K562 (cell line): Measurements from ENCODE around the gene SEMA5A. TPM values are rescaled to one million over a fixed set of nuclear protein-coding genes. Genes with fewer than 3 reads are reported as not detected.

Experiments used
- ATAC-seq: fragments of 200-7000 bp; cut with Tn5 transposase; 3 replicates; pipeline ENCODE4 v1.9.1; 2020; ENCODE audit warnings: moderate library complexity
- BruUV-seq: library from RNA; stranded (reverse); fragments of 400-500 nt; replicated peaks from 2 replicates; lab custom pipeline; 2021; lab: Mats Ljungman, UMichigan
- CTCF ChIA-PET: fragments of 300-600 bp; formaldehyde crosslinking; extraction: SDS; loops from one replicate; lab custom pipeline; 2021; ENCODE audit warnings: low intra/inter-chr PET ratio; lab: Yijun Ruan, JAX
- POLR2A ChIA-PET: fragments of 300-600, 350-650 bp; sonication (Branson Sonifier 250); formaldehyde crosslinking; extraction: SDS; loops from one replicate; lab custom pipeline; 2021; ENCODE audit warnings: antibody characterized with exemption, inconsistent platforms; lab: Yijun Ruan, JAX
- DNase-seq, 4 experiments: peaks; one replicate each; pipeline versions ENCODE4 v3.0.0 to v3.0.0-alpha.2; 2011 to 2018; ENCODE audit warnings: low spot score in 3 of 4, mixed read lengths in 3 of 4; ENCODE audit errors: extremely low read depth in 1 of 4
- FAIRE-seq: peaks from 2 replicates; lab custom pipeline; 2011; peaks lifted over from hg19 to GRCh38; lab: Jason Lieb, UNC
- H2AFZ ChIP-seq: 2 replicates; pipeline ENCODE4 v1.6.0; 2011; ENCODE audit warnings: low read depth, low read length, control low read depth, inconsistent platforms
- H3K27ac ChIP-seq: fragments of 200-600 bp; 3 replicates; pipeline ENCODE4 v1.8.0; 2011; ENCODE audit warnings: low read depth, mild to moderate bottlenecking, control low read depth, inconsistent platforms, low read length, moderate library complexity, mixed read lengths; ENCODE audit errors: extremely low read depth
- H3K27me3 ChIP-seq, 2 experiments: fragments of 300-600 bp in 1 of 2; 2 replicates in 1 of 2; 3 replicates in 1 of 2; pipeline versions ENCODE4 v1.6.0 to v1.8.0; 2011; ENCODE audit warnings: inconsistent platforms in 2 of 2, low read length in 2 of 2, mild to moderate bottlenecking in 1 of 2, mixed read lengths in 1 of 2, moderate library complexity in 1 of 2; ENCODE audit not compliant: control insufficient read depth in 2 of 2, insufficient read depth in 2 of 2
- H3K36me3 ChIP-seq: fragments of 300-600 bp; 3 replicates; pipeline ENCODE4 v1.8.0; 2011; ENCODE audit warnings: mild to moderate bottlenecking, low read length, inconsistent platforms; ENCODE audit not compliant: control insufficient read depth, insufficient read depth
- H3K4me1 ChIP-seq, 2 experiments: fragments of 200-600 bp in 1 of 2; replicated peaks in 1 of 2; 2 replicates in 1 of 2; 3 replicates in 1 of 2; pipeline versions ENCODE4 v1.5.1 to v1.8.0; 2011; ENCODE audit warnings: inconsistent platforms in 2 of 2, low read length in 2 of 2, mild to moderate bottlenecking in 1 of 2, mixed read lengths in 1 of 2, moderate library complexity in 1 of 2; ENCODE audit not compliant: control insufficient read depth in 2 of 2, insufficient read depth in 2 of 2
- H3K4me2 ChIP-seq: 2 replicates; pipeline ENCODE4 v1.6.1; 2011; ENCODE audit warnings: low read length, control low read depth, inconsistent platforms, mixed read lengths; ENCODE audit not compliant: insufficient read depth
- H3K4me3 ChIP-seq: fragments of 200-600 bp; sonication (generic), shearing (Covaris generic); 2 replicates; pipeline ENCODE4 v1.5.1; 2016; ENCODE audit warnings: control low read depth, inconsistent platforms
- H3K79me2 ChIP-seq: fragments of 200-600 bp; 3 replicates; pipeline ENCODE4 v1.8.0; 2011; ENCODE audit warnings: low read length, inconsistent platforms; ENCODE audit not compliant: control insufficient read depth, insufficient read depth
- H3K9ac ChIP-seq, 2 experiments: 2 replicates each; pipeline versions ENCODE4 v1.6.0 to v1.6.1; 2011; ENCODE audit warnings: low read depth in 2 of 2, low read length in 2 of 2, control low read depth in 1 of 2, inconsistent platforms in 1 of 2, mild to moderate bottlenecking in 1 of 2, mixed read lengths in 1 of 2; ENCODE audit not compliant: insufficient read depth in 1 of 2
- H3K9me1 ChIP-seq: one replicate; pipeline ENCODE4 v1.6.0; 2011; ENCODE audit warnings: inconsistent platforms, mild to moderate bottlenecking, low read length, moderate library complexity; ENCODE audit not compliant: control insufficient read depth, insufficient read depth
- H3K9me3 ChIP-seq: replicated peaks from 2 replicates; pipeline ENCODE4 v1.5.1; 2011; ENCODE audit warnings: low read depth, low read length, inconsistent platforms; ENCODE audit not compliant: control insufficient read depth, insufficient read depth
- H4K20me1 ChIP-seq: replicated peaks from 2 replicates; pipeline ENCODE4 v1.6.1; 2011; ENCODE audit warnings: low read length, inconsistent platforms, mixed read lengths; ENCODE audit not compliant: control insufficient read depth, insufficient read depth
- BRF1 ChIP-seq: IDR thresholded peaks from 3 replicates; pipeline ENCODE4 v1.6.1; 2011; ENCODE audit warnings: borderline replicate concordance, mild to moderate bottlenecking; ENCODE audit not compliant: insufficient read length; ENCODE audit errors: extremely low read depth
- CEBPB ChIP-seq: fragments of 450-650 bp; IDR thresholded peaks from 2 replicates; pipeline ENCODE4 v1.6.1; 2016; ENCODE audit warnings: missing genetic modification characterization, missing compliant biosample characterization
- ESRRA ChIP-seq: fragments of 450-650 bp; IDR thresholded peaks from 2 replicates; pipeline ENCODE4 v1.6.1; 2014; ENCODE audit warnings: low read depth, mild to moderate bottlenecking, moderate library complexity, borderline replicate concordance
- NUFIP1 ChIP-seq: fragments of 450-650 bp; IDR thresholded peaks from 2 replicates; pipeline ENCODE4 v1.6.1; 2018; ENCODE audit not compliant: partially characterized antibody
- PHF20 ChIP-seq: fragments of 450-650 bp; IDR thresholded peaks from 2 replicates; pipeline ENCODE4 v1.6.1; 2018; ENCODE audit not compliant: partially characterized antibody
- SAP30 ChIP-seq: fragments of 200-600 bp; sonication (generic); IDR thresholded peaks from 2 replicates; pipeline ENCODE4 v1.6.1; 2012; ENCODE audit warnings: borderline replicate concordance, low read depth, mild to moderate bottlenecking, moderate library complexity, low read length, control low read depth, inconsistent platforms; ENCODE audit not compliant: insufficient read depth, poor library complexity, severe bottlenecking
- SNAPC5 ChIP-seq: fragments of 250-450 bp; sonication (Bioruptor Pico); IDR thresholded peaks from 2 replicates; pipeline ENCODE4 v1.8.0; 2021; ENCODE audit warnings: moderate library complexity, mild to moderate bottlenecking, inconsistent platforms
- ZBTB43 ChIP-seq: sonication (generic); formaldehyde crosslinking; IDR thresholded peaks from 2 replicates; pipeline ENCODE4 v1.8.0; 2023; ENCODE audit warnings: mild to moderate bottlenecking, missing genetic modification reagents
- ZNF212 ChIP-seq: fragments of 450-650 bp; formaldehyde crosslinking; IDR thresholded peaks from 2 replicates; pipeline ENCODE4 v1.4.0; 2020; ENCODE audit warnings: mild to moderate bottlenecking
- ZNF431 ChIP-seq: sonication (generic); formaldehyde crosslinking; IDR thresholded peaks from 2 replicates; pipeline ENCODE4 v1.8.0; 2022; ENCODE audit warnings: mild to moderate bottlenecking, missing genetic modification reagents
- WGBS: fragments of 100-300 bp; shearing (Covaris generic); methylation state at CpG from one replicate; pipeline ENCODE4 v1.1.6; 2016; ENCODE audit warnings: low coverage, mixed read lengths; ENCODE audit not compliant: insufficient coverage; ENCODE audit errors: missing lambda C conversion rate; 5-methylcytosine and 5-hydroxymethylcytosine counted together
- in situ Hi-C: fragments of 300-500 bp; cut with MboI; formaldehyde crosslinking; loops from 4 replicates; pipeline ENCODE4 v1.15.0; 2018; ENCODE audit warnings: inconsistent platforms, mixed read lengths
- intact Hi-C: fragments of 100-400 bp; cut with micrococcal nuclease; formaldehyde crosslinking; loops from 2 replicates; pipeline ENCODE4 v1.14.2; 2022
- polyA plus RNA-seq, 8 experiments: library from polyadenylated mRNA; depleted of rRNA in 4 of 8; stranded (reverse) in 5 of 8; unstranded in 3 of 8; fragments of >200 nt; fragmentation: Nextera tagmentation in 2 of 8; fragmentation: Illumina TruSeq in 1 of 8; extraction: Ambion mirVana in 2 of 8; extraction: Trizol in 1 of 8; gene quantifications; 2 replicates each; pipeline versions ENCODE4 v1.2.1 to v1.2.3, GENCODE V29; 2011 to 2014; ENCODE audit warnings: inconsistent platforms in 1 of 8, missing spikeins in 1 of 8
- total RNA-seq, 7 experiments: library from RNA; depleted of rRNA in 6 of 7; stranded (reverse); fragments of >200 nt in 6 of 7; fragmentation: Illumina TruSeq in 2 of 7; extraction: Trizol in 2 of 7; gene quantifications; 2 replicates each; pipeline versions ENCODE4 v1.2.1 to v1.2.3, GENCODE V29; 2011 to 2021; ENCODE audit warnings: low replicate concordance in 1 of 7
- TF ChIP-seq, protein P1 (sequence below), 2 experiments: fragments of 450-650 bp; IDR thresholded peaks; 2 replicates each; pipeline ENCODE4 v1.6.1; 2018; ENCODE audit warnings: mild to moderate bottlenecking in 2 of 2, low read depth in 1 of 2; ENCODE audit not compliant: partially characterized antibody in 2 of 2

Gene SEMA5A
- total and polyA plus RNA-seq, 9 of the 15 experiments (the other 6 are each of a cell fraction or from before 2014, with no cell fraction given): 0.02 TPM; not detected in 8

GRCh38 chr5:9519537-9519936 is 26.3 kb downstream of the SEMA5A start:
- Histone ChIP-seq H3K9ac (no peak overlapping the region), H3K4me3 (no peak overlapping the region), H3K36me3 (no peaks in the 10 kb centered on the region), H3K27me3 (no peaks in the 10 kb centered on the region; a peak in 1 of 5 replicates), H3K4me1 (no peaks in the 10 kb centered on the region), H2AFZ (no peak overlapping the region), H3K27ac (no peak overlapping the region), H3K4me2 (no peak overlapping the region), H3K9me1 (no peaks in the 10 kb centered on the region), H3K9me3 (no peaks in the 10 kb centered on the region), H4K20me1 (no peaks in the 10 kb centered on the region), H3K79me2 (no peaks in the 10 kb centered on the region)
- no peak for TF ChIP-seq ZNF431 (CRISPR knock-in tag)
- no peak for TF ChIP-seq SNAPC5 (CRISPR knock-in tag)
- peak; percentile 47; the same call in 1 of the 2 replicates for TF ChIP-seq CEBPB (tag)
- no peak for TF ChIP-seq NUFIP1
- DNase-seq (no peak), FAIRE-seq (no peak), ATAC-seq (no peak)
- POLR2A ChIA-PET: no interaction called here
- CTCF ChIA-PET: no interaction called here
- WGBS: 2% methylated on average over 4 of the region's 4 CpGs
- intact Hi-C loops (no loop called here), in situ Hi-C loops (no loop called here)
- no TSS peak for BruUV-seq

- Histone ChIP-seq H3K4me2 (no peak overlapping the region), H3K36me3 (no peaks in the 10 kb centered on the region), H3K27ac (no peak overlapping the region), H3K4me1 (no peaks in the 10 kb centered on the region), H3K9me1 (no peaks in the 10 kb centered on the region), H3K9me3 (no peaks in the 10 kb centered on the region), H2AFZ (no peak overlapping the region), H3K9ac (no peak overlapping the region), H3K79me2 (no peaks in the 10 kb centered on the region), H4K20me1 (no peaks in the 10 kb centered on the region), H3K4me3 (no peak overlapping the region), H3K27me3 (no peaks in the 10 kb centered on the region; a peak in 1 of 5 replicates)
- WGBS: 0% methylated on average over 5 of the region's 5 CpGs
- DNase-seq (peak in 1 of 4 experiments; percentile 9), ATAC-seq (no peak), FAIRE-seq (no peak)
- POLR2A ChIA-PET: no interaction called here
- CTCF ChIA-PET: no interaction called here
- intact Hi-C loops: no loop called here
- in situ Hi-C loops: no loop called here
- BruUV-seq: no TSS peak
- TF ChIP-seq ZBTB43 (CRISPR knock-in tag): no peak
- no peak for TF ChIP-seq ESRRA
- TF ChIP-seq SAP30: no peak
- TF ChIP-seq ZNF212: no peak
- no peak for TF ChIP-seq PHF20
- TF ChIP-seq, protein P1, sequence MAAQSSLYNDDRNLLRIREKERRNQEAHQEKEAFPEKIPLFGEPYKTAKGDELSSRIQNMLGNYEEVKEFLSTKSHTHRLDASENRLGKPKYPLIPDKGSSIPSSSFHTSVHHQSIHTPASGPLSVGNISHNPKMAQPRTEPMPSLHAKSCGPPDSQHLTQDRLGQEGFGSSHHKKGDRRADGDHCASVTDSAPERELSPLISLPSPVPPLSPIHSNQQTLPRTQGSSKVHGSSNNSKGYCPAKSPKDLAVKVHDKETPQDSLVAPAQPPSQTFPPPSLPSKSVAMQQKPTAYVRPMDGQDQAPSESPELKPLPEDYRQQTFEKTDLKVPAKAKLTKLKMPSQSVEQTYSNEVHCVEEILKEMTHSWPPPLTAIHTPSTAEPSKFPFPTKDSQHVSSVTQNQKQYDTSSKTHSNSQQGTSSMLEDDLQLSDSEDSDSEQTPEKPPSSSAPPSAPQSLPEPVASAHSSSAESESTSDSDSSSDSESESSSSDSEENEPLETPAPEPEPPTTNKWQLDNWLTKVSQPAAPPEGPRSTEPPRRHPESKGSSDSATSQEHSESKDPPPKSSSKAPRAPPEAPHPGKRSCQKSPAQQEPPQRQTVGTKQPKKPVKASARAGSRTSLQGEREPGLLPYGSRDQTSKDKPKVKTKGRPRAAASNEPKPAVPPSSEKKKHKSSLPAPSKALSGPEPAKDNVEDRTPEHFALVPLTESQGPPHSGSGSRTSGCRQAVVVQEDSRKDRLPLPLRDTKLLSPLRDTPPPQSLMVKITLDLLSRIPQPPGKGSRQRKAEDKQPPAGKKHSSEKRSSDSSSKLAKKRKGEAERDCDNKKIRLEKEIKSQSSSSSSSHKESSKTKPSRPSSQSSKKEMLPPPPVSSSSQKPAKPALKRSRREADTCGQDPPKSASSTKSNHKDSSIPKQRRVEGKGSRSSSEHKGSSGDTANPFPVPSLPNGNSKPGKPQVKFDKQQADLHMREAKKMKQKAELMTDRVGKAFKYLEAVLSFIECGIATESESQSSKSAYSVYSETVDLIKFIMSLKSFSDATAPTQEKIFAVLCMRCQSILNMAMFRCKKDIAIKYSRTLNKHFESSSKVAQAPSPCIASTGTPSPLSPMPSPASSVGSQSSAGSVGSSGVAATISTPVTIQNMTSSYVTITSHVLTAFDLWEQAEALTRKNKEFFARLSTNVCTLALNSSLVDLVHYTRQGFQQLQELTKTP (IDR thresholded peaks at IDR 0.05; ENCODE audit: low read depth in 1 of 2, partially characterized antibody in 2 of 2): no peak
- TF ChIP-seq BRF1: no peak
Observed at GRCh38 chr5:9516591-9516990, 29.3 kb downstream of the SEMA5A start.
